ENCODE measurements around the gene ZNF223.

ZNF223 gene

GRCh38 chr19:44051650-44052402 lies at the start of gene ZNF223:
ZNF223 (plus strand) TSS chr19:44052036; CDS start chr19:44055177, 3,141 bp downstream.
- DNase-seq (ENCODE audit: low read depth): peak; percentile 49

GRCh38 chr19:44002212-44002565 lies 49.6 kb upstream of the ZNF223 start:
- DNase-seq (ENCODE audit: low read depth): no peak

GRCh38 chr19:44002566-44003460 lies 49.0 kb upstream of the ZNF223 start, which contains the start of gene ZNF230:
ZNF230 (plus strand) TSS chr19:44002957; CDS start chr19:44007079, 4,122 bp downstream.
- peak; percentile 77 for DNase-seq (ENCODE audit: low read depth)

GRCh38 chr19:44003461-44004009 lies 48.3 kb upstream of the ZNF223 start:
- no peak for DNase-seq (ENCODE audit: low read depth)

GRCh38 chr19:44005973-44006372 lies 45.9 kb upstream of the ZNF223 start:
- DNase-seq (ENCODE audit: low read depth): no peak

GRCh38 chr19:44007473-44007872 lies 44.4 kb upstream of the ZNF223 start:
- DNase-seq (ENCODE audit: low read depth): no peak

- DNase-seq (ENCODE audit: low read depth): no peak
Measured at GRCh38 chr19:44010468-44010867, 41.4 kb upstream of the ZNF223 start.

GRCh38 chr19:44019498-44019897 lies 32.3 kb upstream of the ZNF223 start:
- DNase-seq (ENCODE audit: low read depth): no peak

- no peak for DNase-seq (ENCODE audit: low read depth)
Measured at GRCh38 chr19:44021221-44021620, 30.6 kb upstream of the ZNF223 start.

GRCh38 chr19:44024900-44025216 lies 27.0 kb upstream of the ZNF223 start:
- no peak for DNase-seq (ENCODE audit: low read depth)

- peak; percentile 68 for DNase-seq (ENCODE audit: low read depth)
Measured at GRCh38 chr19:44025217-44025936, 26.5 kb upstream of the ZNF223 start, which contains the start of gene ZNF222. ZNF222 (plus strand) TSS chr19:44025379; CDS start chr19:44025437, 58 bp downstream.

GRCh38 chr19:44026622-44027021 lies 25.2 kb upstream of the ZNF223 start:
- DNase-seq (ENCODE audit: low read depth): no peak

- DNase-seq (ENCODE audit: low read depth): no peak
Measured at GRCh38 chr19:44032001-44032610, 19.7 kb upstream of the ZNF223 start.

GRCh38 chr19:44042147-44042546 lies 9.7 kb upstream of the ZNF223 start:
- DNase-seq (ENCODE audit: low read depth): no peak

GRCh38 chr19:44050740-44051649 lies 841 bp upstream of the ZNF223 start:
- no peak for DNase-seq (ENCODE audit: low read depth)

GRCh38 chr19:44055870-44056269 lies 4.0 kb downstream of the ZNF223 start:
- no peak for DNase-seq (ENCODE audit: low read depth)

- no peak for DNase-seq (ENCODE audit: low read depth)
Measured at GRCh38 chr19:44059229-44059628, 7.4 kb downstream of the ZNF223 start.

GRCh38 chr19:44061038-44061437 lies 9.2 kb downstream of the ZNF223 start:
- DNase-seq (ENCODE audit: low read depth): no peak

GRCh38 chr19:44066305-44066704 lies 14.5 kb downstream of the ZNF223 start:
- DNase-seq (ENCODE audit: low read depth): no peak

- DNase-seq (ENCODE audit: low read depth): no peak
Measured at GRCh38 chr19:44069415-44069814, 17.6 kb downstream of the ZNF223 start.

All from activated gamma-delta T cell treated with anti-CD3 and anti-CD28 coated beads, Interleukin-2, amount 50 U/mL, for 16 hours (primary cell).